ENCODE results near the gene SDK1.
A peak's percentile ranks its signal among the peaks of the same experiment; 100 is the strongest.

Gene SDK1

DNA sequence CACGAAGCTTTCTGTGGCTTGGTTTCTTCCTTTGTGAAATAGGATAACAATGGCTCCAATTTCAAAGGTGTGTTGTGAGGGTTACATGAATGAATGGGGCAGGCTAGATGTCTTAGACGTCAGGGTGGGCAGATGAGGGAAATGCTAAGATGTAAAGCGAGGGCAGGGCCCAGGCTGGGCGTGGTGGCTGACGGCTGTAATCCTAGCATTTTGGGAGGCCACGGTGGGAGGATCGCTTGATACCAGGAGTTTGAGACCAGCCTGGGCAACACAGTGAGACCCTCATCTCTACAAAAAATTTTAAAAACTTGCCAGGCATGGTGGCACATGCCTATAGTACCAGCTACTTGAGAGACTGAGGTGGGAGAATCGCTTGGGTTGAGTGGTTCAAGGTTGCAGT is 773.4 kb downstream of the SDK1 start:
- H3K4me3 ChIP-seq (ENCODE audit: insufficient read depth in 1 of 2, low read depth in 1 of 2, low read length in 2 of 2): no peak overlapping the region
- no peak overlapping the region for H3K23ac ChIP-seq (ENCODE audit: low read length in 2 of 2)
- no peak for DNase-seq
- no peak overlapping the region for H2AFZ ChIP-seq (ENCODE audit: low read depth, low read length)
- no peak overlapping the region for H3K4ac ChIP-seq (ENCODE audit: low read depth in 1 of 2, low read length in 2 of 2)
- H2BK15ac ChIP-seq (ENCODE audit: low read depth, poor library complexity, severe bottlenecking): no peak overlapping the region
- no peak overlapping the region for H3K27ac ChIP-seq (ENCODE audit: low read length, poor library complexity, severe bottlenecking)
- H3K9ac ChIP-seq (ENCODE audit: low read length): no peak overlapping the region
- no peak overlapping the region for H3K14ac ChIP-seq (ENCODE audit: low read length in 2 of 2)
- peaks cover 7 to 22% of the 10 kb centered on the region in 2 experiments for H3K36me3 ChIP-seq (ENCODE audit: control insufficient read depth in 1 of 2, insufficient read depth in 2 of 2, low read depth in 1 of 2, low read length in 2 of 2)
- no peak overlapping the region for H2AK5ac ChIP-seq (ENCODE audit: low read length, severe bottlenecking)
- H4K91ac ChIP-seq (ENCODE audit: low read length): no peak overlapping the region
- H2BK5ac ChIP-seq (ENCODE audit: low read depth, low read length, poor library complexity, severe bottlenecking): no peak overlapping the region
- no peak overlapping the region for H3K18ac ChIP-seq (ENCODE audit: low read depth in 1 of 2, low read length in 2 of 2)
- H3K4me1 ChIP-seq (ENCODE audit: control insufficient read depth, insufficient read depth, low read depth, low read length): no peaks in the 10 kb centered on the region
- H3K9me3 ChIP-seq (ENCODE audit: control insufficient read depth, low read length): no peaks in the 10 kb centered on the region
- H3K79me1 ChIP-seq (replicated peaks; ENCODE audit: low read length, poor library complexity, severe bottlenecking): no peaks in the 10 kb centered on the region
- H2BK12ac ChIP-seq (ENCODE audit: low read length in 2 of 2): no peak overlapping the region
- 85% methylated on average over 5 of the region's 8 CpGs for WGBS
- H2BK120ac ChIP-seq (ENCODE audit: low read depth, low read length): no peak overlapping the region
- no peaks in the 10 kb centered on the region for H3K27me3 ChIP-seq (ENCODE audit: control insufficient read depth in 1 of 2, insufficient read depth in 1 of 2, low read length in 2 of 2)
- H3K4me2 ChIP-seq (ENCODE audit: low read length, poor library complexity, severe bottlenecking): no peak overlapping the region
- no peak overlapping the region for H4K8ac ChIP-seq (ENCODE audit: low read length)

GRCh38 chr7:4074994-4075393 is 773.9 kb downstream of the SDK1 start:
- no peak overlapping the region for H3K4ac ChIP-seq (ENCODE audit: low read depth in 1 of 2, low read length in 2 of 2)
- H2BK15ac ChIP-seq (ENCODE audit: low read depth, poor library complexity, severe bottlenecking): no peak overlapping the region
- H4K91ac ChIP-seq (ENCODE audit: low read length): no peak overlapping the region
- 93% methylated on average over 8 of the region's 8 CpGs for WGBS
- H2BK12ac ChIP-seq (ENCODE audit: low read length in 2 of 2): no peak overlapping the region
- no peak overlapping the region for H3K14ac ChIP-seq (ENCODE audit: low read length in 2 of 2)
- H3K4me1 ChIP-seq (ENCODE audit: control insufficient read depth, insufficient read depth, low read depth, low read length): no peaks in the 10 kb centered on the region
- H3K18ac ChIP-seq (ENCODE audit: low read depth in 1 of 2, low read length in 2 of 2): no peak overlapping the region
- H3K4me2 ChIP-seq (ENCODE audit: low read length, poor library complexity, severe bottlenecking): no peak overlapping the region
- H3K36me3 ChIP-seq (ENCODE audit: control insufficient read depth in 1 of 2, insufficient read depth in 2 of 2, low read depth in 1 of 2, low read length in 2 of 2): peaks cover 7 to 19% of the 10 kb centered on the region in 2 experiments
- no peak overlapping the region for H3K23ac ChIP-seq (ENCODE audit: low read length in 2 of 2)
- no peak overlapping the region for H2BK5ac ChIP-seq (ENCODE audit: low read depth, low read length, poor library complexity, severe bottlenecking)
- no peak overlapping the region for H2AK5ac ChIP-seq (ENCODE audit: low read length, severe bottlenecking)
- H2BK120ac ChIP-seq (ENCODE audit: low read depth, low read length): no peak overlapping the region
- no peaks in the 10 kb centered on the region for H3K79me1 ChIP-seq (replicated peaks; ENCODE audit: low read length, poor library complexity, severe bottlenecking)
- no peak overlapping the region for H3K27ac ChIP-seq (ENCODE audit: low read length, poor library complexity, severe bottlenecking)
- no peaks in the 10 kb centered on the region for H3K9me3 ChIP-seq (ENCODE audit: control insufficient read depth, low read length)
- DNase-seq: no peak
- H3K27me3 ChIP-seq (ENCODE audit: control insufficient read depth in 1 of 2, insufficient read depth in 1 of 2, low read length in 2 of 2): no peaks in the 10 kb centered on the region
- no peak overlapping the region for H3K4me3 ChIP-seq (ENCODE audit: insufficient read depth in 1 of 2, low read depth in 1 of 2, low read length in 2 of 2)
- no peak overlapping the region for H2AFZ ChIP-seq (ENCODE audit: low read depth, low read length)
- no peak overlapping the region for H3K9ac ChIP-seq (ENCODE audit: low read length)
- H4K8ac ChIP-seq (ENCODE audit: low read length): no peak overlapping the region

GRCh38 chr7:4076701-4077294 is 775.7 kb downstream of the SDK1 start:
- Histone ChIP-seq H3K27ac (ENCODE audit: low read length, poor library complexity, severe bottlenecking) (no peak overlapping the region), H3K27me3 (ENCODE audit: control insufficient read depth in 1 of 2, insufficient read depth in 1 of 2, low read length in 2 of 2) (no peaks in the 10 kb centered on the region), H3K79me1 (replicated peaks; ENCODE audit: low read length, poor library complexity, severe bottlenecking) (no peaks in the 10 kb centered on the region), H3K4me3 (ENCODE audit: insufficient read depth in 1 of 2, low read depth in 1 of 2, low read length in 2 of 2) (no peak overlapping the region), H3K4me1 (ENCODE audit: control insufficient read depth, insufficient read depth, low read depth, low read length) (no peaks in the 10 kb centered on the region), H3K14ac (ENCODE audit: low read length in 2 of 2) (no peak overlapping the region), H2AFZ (ENCODE audit: low read depth, low read length) (no peak overlapping the region), H2BK120ac (ENCODE audit: low read depth, low read length) (no peak overlapping the region), H2BK15ac (ENCODE audit: low read depth, poor library complexity, severe bottlenecking) (no peak overlapping the region), H2AK5ac (ENCODE audit: low read length, severe bottlenecking) (no peak overlapping the region), H3K18ac (ENCODE audit: low read depth in 1 of 2, low read length in 2 of 2) (no peak overlapping the region), H3K4ac (ENCODE audit: low read depth in 1 of 2, low read length in 2 of 2) (no peak overlapping the region), H3K4me2 (ENCODE audit: low read length, poor library complexity, severe bottlenecking) (no peak overlapping the region), H3K9ac (ENCODE audit: low read length) (no peak overlapping the region), H2BK5ac (ENCODE audit: low read depth, low read length, poor library complexity, severe bottlenecking) (no peak overlapping the region), H3K23ac (ENCODE audit: low read length in 2 of 2) (no peak overlapping the region), H3K9me3 (ENCODE audit: control insufficient read depth, low read length) (no peaks in the 10 kb centered on the region), H3K36me3 (ENCODE audit: control insufficient read depth in 1 of 2, insufficient read depth in 2 of 2, low read depth in 1 of 2, low read length in 2 of 2) (peaks cover 7 to 22% of the 10 kb centered on the region in 2 experiments), H2BK12ac (ENCODE audit: low read length in 2 of 2) (no peak overlapping the region), H4K91ac (ENCODE audit: low read length) (no peak overlapping the region), H4K8ac (ENCODE audit: low read length) (peak overlapping the region; percentile 6)
- WGBS: 92% methylated on average over 19 of the region's 19 CpGs
- no peak for DNase-seq

DNA sequence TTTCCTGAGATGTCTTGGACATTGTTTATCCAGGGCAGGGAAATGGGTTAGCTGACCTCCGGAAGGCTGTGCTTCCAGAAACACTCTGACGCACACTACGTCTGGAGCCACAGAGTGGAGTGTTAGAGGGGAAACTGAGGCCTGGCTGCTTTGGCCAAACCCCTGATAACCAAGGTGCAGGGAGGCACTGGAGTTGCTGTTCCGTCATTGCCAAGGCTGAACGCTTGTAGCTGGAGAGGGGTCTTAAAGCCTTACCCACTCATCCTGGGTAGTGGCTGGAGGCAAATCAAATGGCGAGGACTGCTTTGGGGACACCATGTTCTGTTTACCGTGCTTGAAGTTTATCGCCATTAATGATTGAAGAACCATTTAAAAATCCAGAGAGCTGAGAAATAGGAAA is 776.9 kb downstream of the SDK1 start:
- no peaks in the 10 kb centered on the region for H3K4me1 ChIP-seq (ENCODE audit: control insufficient read depth, insufficient read depth, low read depth, low read length)
- DNase-seq: no peak
- H4K91ac ChIP-seq (ENCODE audit: low read length): no peak overlapping the region
- WGBS: 98% methylated on average over 8 of the region's 8 CpGs
- no peaks in the 10 kb centered on the region for H3K79me1 ChIP-seq (replicated peaks; ENCODE audit: low read length, poor library complexity, severe bottlenecking)
- H2BK120ac ChIP-seq (ENCODE audit: low read depth, low read length): no peak overlapping the region
- H3K4me2 ChIP-seq (ENCODE audit: low read length, poor library complexity, severe bottlenecking): no peak overlapping the region
- H3K4me3 ChIP-seq (ENCODE audit: insufficient read depth in 1 of 2, low read depth in 1 of 2, low read length in 2 of 2): no peak overlapping the region
- H3K9ac ChIP-seq (ENCODE audit: low read length): no peak overlapping the region
- no peak overlapping the region for H2BK12ac ChIP-seq (ENCODE audit: low read length in 2 of 2)
- H2AFZ ChIP-seq (ENCODE audit: low read depth, low read length): no peak overlapping the region
- H2BK5ac ChIP-seq (ENCODE audit: low read depth, low read length, poor library complexity, severe bottlenecking): no peak overlapping the region
- peaks cover 7 to 16% of the 10 kb centered on the region in 2 experiments for H3K36me3 ChIP-seq (ENCODE audit: control insufficient read depth in 1 of 2, insufficient read depth in 2 of 2, low read depth in 1 of 2, low read length in 2 of 2)
- no peak overlapping the region for H3K18ac ChIP-seq (ENCODE audit: low read depth in 1 of 2, low read length in 2 of 2)
- H2AK5ac ChIP-seq (ENCODE audit: low read length, severe bottlenecking): no peak overlapping the region
- H3K4ac ChIP-seq (ENCODE audit: low read depth in 1 of 2, low read length in 2 of 2): no peak overlapping the region
- H3K9me3 ChIP-seq (ENCODE audit: control insufficient read depth, low read length): no peaks in the 10 kb centered on the region
- no peak overlapping the region for H4K8ac ChIP-seq (ENCODE audit: low read length)
- H2BK15ac ChIP-seq (ENCODE audit: low read depth, poor library complexity, severe bottlenecking): no peak overlapping the region
- no peak overlapping the region for H3K27ac ChIP-seq (ENCODE audit: low read length, poor library complexity, severe bottlenecking)
- no peak overlapping the region for H3K23ac ChIP-seq (ENCODE audit: low read length in 2 of 2)
- no peak overlapping the region for H3K14ac ChIP-seq (ENCODE audit: low read length in 2 of 2)
- H3K27me3 ChIP-seq (ENCODE audit: control insufficient read depth in 1 of 2, insufficient read depth in 1 of 2, low read length in 2 of 2): no peaks in the 10 kb centered on the region

Measured in mesenchymal stem cell (in vitro differentiated cells and primary cell).